T-helper 2 cell treated with Interferon-gamma antibody and Interleukin-4, amounts not matched to agents 5 μg/mL and 100 μg/mL, for 36 hours (primary cell): ENCODE data around the gene LINGO3.

Experiments
- DNase-seq: peaks from one replicate; pipeline ENCODE4 v3.0.0; 2021; ENCODE audit warnings: low spot score
- H3K27ac Mint-ChIP-seq: one replicate; pipeline ENCODE4 v1.8.0; 2021; ENCODE audit warnings: mild to moderate bottlenecking, mixed read lengths
- H3K27me3 Mint-ChIP-seq: one replicate; pipeline ENCODE4 v1.8.0; 2021; ENCODE audit warnings: low read depth, mixed read lengths
- H3K36me3 Mint-ChIP-seq: one replicate; pipeline ENCODE4 v1.8.0; 2021; ENCODE audit warnings: low read depth, mixed read lengths
- H3K4me1 Mint-ChIP-seq: one replicate; pipeline ENCODE4 v1.8.0; 2021; ENCODE audit warnings: low read depth, mixed read lengths
- H3K4me3 Mint-ChIP-seq: one replicate; pipeline ENCODE4 v1.8.0; 2022; ENCODE audit warnings: mild to moderate bottlenecking, moderate library complexity, mixed read lengths
- H3K9me3 Mint-ChIP-seq: one replicate; pipeline ENCODE4 v1.8.0; 2021; ENCODE audit warnings: mixed read lengths

Gene LINGO3

GRCh38 chr19:2312820-2313501, 5.0 kb upstream of the LINGO3 start:
- H3K27me3 Mint-ChIP-seq: peaks cover 42% of the 10 kb centered on the region
- H3K27ac Mint-ChIP-seq: no peak overlapping the region
- peaks cover 7% of the 10 kb centered on the region for H3K9me3 Mint-ChIP-seq
- peaks cover 5% of the 10 kb centered on the region for H3K4me1 Mint-ChIP-seq
- DNase-seq: no peak
- H3K36me3 Mint-ChIP-seq: no peaks in the 10 kb centered on the region
- no peak overlapping the region for H3K4me3 Mint-ChIP-seq

- H3K27ac Mint-ChIP-seq: no peak overlapping the region
- H3K9me3 Mint-ChIP-seq: peaks cover 7% of the 10 kb centered on the region
- peaks cover 54% of the 10 kb centered on the region for H3K27me3 Mint-ChIP-seq
Measured at GRCh38 chr19:2311093-2311492, 3.1 kb upstream of the LINGO3 start.

GRCh38 chr19:2309734-2310362, 1.9 kb upstream of the LINGO3 start:
- Mint-ChIP-seq H3K36me3 (no peaks in the 10 kb centered on the region), H3K27me3 (peaks cover 59% of the 10 kb centered on the region), H3K4me3 (no peak overlapping the region), H3K9me3 (peaks cover 3% of the 10 kb centered on the region), H3K4me1 (peaks cover 2% of the 10 kb centered on the region), H3K27ac (no peak overlapping the region)
- no peak for DNase-seq

More at GRCh38 chr19:2311093-2311492, 3.1 kb upstream of the LINGO3 start:
- Mint-ChIP-seq H3K4me3 (no peak overlapping the region), H3K36me3 (no peaks in the 10 kb centered on the region), H3K4me1 (peaks cover 5% of the 10 kb centered on the region)
- DNase-seq: no peak

GRCh38 chr19:2307518-2308012, 389 bp downstream of the LINGO3 start:
- H3K27me3 Mint-ChIP-seq: peaks cover 63% of the 10 kb centered on the region
- H3K4me1 Mint-ChIP-seq: peaks cover 6% of the 10 kb centered on the region
- no peak overlapping the region for H3K27ac Mint-ChIP-seq
- H3K4me3 Mint-ChIP-seq: no peak overlapping the region
- no peaks in the 10 kb centered on the region for H3K36me3 Mint-ChIP-seq
- no peaks in the 10 kb centered on the region for H3K9me3 Mint-ChIP-seq
- no peak for DNase-seq

- DNase-seq: no peak
- H3K36me3 Mint-ChIP-seq: no peaks in the 10 kb centered on the region
- no peak overlapping the region for H3K4me3 Mint-ChIP-seq
- H3K27me3 Mint-ChIP-seq: peaks cover 66% of the 10 kb centered on the region
- peaks cover 6% of the 10 kb centered on the region for H3K4me1 Mint-ChIP-seq
- H3K27ac Mint-ChIP-seq: no peak overlapping the region
- no peaks in the 10 kb centered on the region for H3K9me3 Mint-ChIP-seq
Measured at GRCh38 chr19:2306971-2307370, 983 bp downstream of the LINGO3 start.

GRCh38 chr19:2306281-2306806, 1.6 kb downstream of the LINGO3 start:
- H3K27me3 Mint-ChIP-seq: peaks cover 68% of the 10 kb centered on the region
- H3K4me1 Mint-ChIP-seq: peaks cover 6% of the 10 kb centered on the region
- no peak overlapping the region for H3K27ac Mint-ChIP-seq
- H3K36me3 Mint-ChIP-seq: no peaks in the 10 kb centered on the region
- DNase-seq: no peak
- H3K9me3 Mint-ChIP-seq: no peaks in the 10 kb centered on the region
- H3K4me3 Mint-ChIP-seq: no peak overlapping the region

GRCh38 chr19:2305452-2306280, 2.3 kb downstream of the LINGO3 start:
- Mint-ChIP-seq H3K9me3 (no peaks in the 10 kb centered on the region), H3K36me3 (no peaks in the 10 kb centered on the region), H3K27ac (no peak overlapping the region), H3K27me3 (peaks cover 71% of the 10 kb centered on the region), H3K4me1 (peaks cover 6% of the 10 kb centered on the region), H3K4me3 (no peak overlapping the region)
- no peak for DNase-seq

GRCh38 chr19:2303211-2303798, 4.6 kb downstream of the LINGO3 start:
- Mint-ChIP-seq H3K9me3 (no peaks in the 10 kb centered on the region), H3K27ac (no peak overlapping the region), H3K4me1 (peaks cover 4% of the 10 kb centered on the region), H3K36me3 (no peaks in the 10 kb centered on the region), H3K4me3 (no peak overlapping the region), H3K27me3 (peaks cover 49% of the 10 kb centered on the region)
- DNase-seq: no peak

GRCh38 chr19:2302319-2303210, 5.4 kb downstream of the LINGO3 start:
- DNase-seq: no peak
- peaks cover 49% of the 10 kb centered on the region for H3K27me3 Mint-ChIP-seq
- H3K9me3 Mint-ChIP-seq: no peaks in the 10 kb centered on the region
- H3K4me1 Mint-ChIP-seq: peaks cover 4% of the 10 kb centered on the region
- H3K4me3 Mint-ChIP-seq: no peak overlapping the region
- H3K36me3 Mint-ChIP-seq: no peaks in the 10 kb centered on the region
- no peak overlapping the region for H3K27ac Mint-ChIP-seq

- Mint-ChIP-seq H3K4me3 (no peak overlapping the region), H3K36me3 (no peaks in the 10 kb centered on the region), H3K27me3 (peaks cover 32% of the 10 kb centered on the region), H3K4me1 (peaks cover 4% of the 10 kb centered on the region), H3K27ac (no peak overlapping the region), H3K9me3 (no peaks in the 10 kb centered on the region)
- DNase-seq: no peak
Measured at GRCh38 chr19:2300533-2300932, 7.4 kb downstream of the LINGO3 start.

- H3K27ac Mint-ChIP-seq: no peak overlapping the region
Measured at GRCh38 chr19:2296141-2296540, 11.8 kb downstream of the LINGO3 start.

GRCh38 chr19:2294687-2295335, 13.1 kb downstream of the LINGO3 start:
- Mint-ChIP-seq H3K36me3 (peaks cover 23% of the 10 kb centered on the region), H3K9me3 (no peaks in the 10 kb centered on the region), H3K4me1 (peaks cover 2% of the 10 kb centered on the region), H3K27me3 (no peaks in the 10 kb centered on the region), H3K4me3 (no peak overlapping the region), H3K27ac (no peak overlapping the region)
- no peak for DNase-seq

More at GRCh38 chr19:2296141-2296540, 11.8 kb downstream of the LINGO3 start:
- H3K9me3 Mint-ChIP-seq: no peaks in the 10 kb centered on the region
- peaks cover 2% of the 10 kb centered on the region for H3K4me1 Mint-ChIP-seq
- H3K4me3 Mint-ChIP-seq: no peak overlapping the region
- no peak for DNase-seq
- peaks cover 2% of the 10 kb centered on the region for H3K27me3 Mint-ChIP-seq
- peaks cover 17% of the 10 kb centered on the region for H3K36me3 Mint-ChIP-seq
